Skeletal muscle cell (primary cell): ENCODE results near the gene STIM1.
A peak's percentile ranks its signal among the peaks of the same experiment; 100 is the strongest.
"Not testable (repeated sequence)": the region's sequence is repeated elsewhere in the genome, so short reads cannot be mapped to it uniquely, and the experiment has no call there.

Experiments used
- DNase-seq: peaks from one replicate; pipeline ENCODE4 v3.0.0-alpha.2; 2010; ENCODE audit warnings: low read depth
- H3K4me3 ChIP-seq: 2 replicates; pipeline ENCODE4 v1.5.1; 2011; ENCODE audit warnings: low read depth, mild to moderate bottlenecking, control low read depth, low read length, moderate library complexity

Gene STIM1

DNA sequence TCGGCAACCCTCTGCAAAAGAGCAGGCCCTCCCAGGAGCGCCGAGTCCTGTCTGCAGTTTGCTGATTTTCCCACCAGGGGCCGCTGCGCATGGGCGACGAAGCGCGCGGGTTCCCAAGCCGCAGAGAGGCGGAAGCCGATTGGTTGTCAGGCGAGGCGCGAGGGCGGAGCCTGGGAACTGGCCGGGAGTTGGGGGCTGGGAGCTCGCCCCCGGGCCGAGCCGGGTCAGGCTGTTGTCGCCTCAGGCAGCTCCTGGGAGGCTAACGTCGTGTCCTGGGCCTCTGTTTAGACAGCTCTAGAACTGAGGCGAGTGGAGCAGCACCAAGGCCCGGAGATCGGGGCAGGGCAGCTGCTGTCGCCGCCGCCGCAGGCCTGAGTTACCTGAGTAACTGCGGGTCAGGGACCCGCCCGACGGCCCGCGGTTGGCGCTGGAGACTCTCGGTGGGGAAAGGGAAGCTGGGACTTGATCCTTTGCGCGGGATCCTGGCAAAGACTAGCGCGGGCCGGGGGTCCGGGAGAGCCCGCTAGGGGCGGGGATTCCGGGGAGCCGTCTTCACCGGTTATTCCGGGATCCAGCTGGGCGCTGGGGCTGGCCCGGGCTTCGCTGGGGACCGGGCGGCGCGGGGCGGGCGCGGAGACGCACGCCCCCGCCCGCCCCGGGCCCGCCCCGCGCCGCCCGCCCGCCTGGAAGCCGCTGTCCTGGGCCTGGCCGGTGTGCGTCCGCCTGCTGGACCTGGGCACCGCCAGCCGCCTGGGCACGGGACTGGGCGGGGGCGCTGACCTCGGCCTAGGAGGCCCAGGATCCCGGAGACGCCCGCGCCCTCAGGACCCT, at the start of gene STIM1:
Gene STIM1 (plus strand): TSS at position 688 of the 831 bp plus-strand sequence. CDS start 607 bp downstream, outside the sequence.
- H3K4me3 ChIP-seq = peak within 1 kb of the TSS; percentile 85
- DNase-seq = peak; percentile 67

DNA sequence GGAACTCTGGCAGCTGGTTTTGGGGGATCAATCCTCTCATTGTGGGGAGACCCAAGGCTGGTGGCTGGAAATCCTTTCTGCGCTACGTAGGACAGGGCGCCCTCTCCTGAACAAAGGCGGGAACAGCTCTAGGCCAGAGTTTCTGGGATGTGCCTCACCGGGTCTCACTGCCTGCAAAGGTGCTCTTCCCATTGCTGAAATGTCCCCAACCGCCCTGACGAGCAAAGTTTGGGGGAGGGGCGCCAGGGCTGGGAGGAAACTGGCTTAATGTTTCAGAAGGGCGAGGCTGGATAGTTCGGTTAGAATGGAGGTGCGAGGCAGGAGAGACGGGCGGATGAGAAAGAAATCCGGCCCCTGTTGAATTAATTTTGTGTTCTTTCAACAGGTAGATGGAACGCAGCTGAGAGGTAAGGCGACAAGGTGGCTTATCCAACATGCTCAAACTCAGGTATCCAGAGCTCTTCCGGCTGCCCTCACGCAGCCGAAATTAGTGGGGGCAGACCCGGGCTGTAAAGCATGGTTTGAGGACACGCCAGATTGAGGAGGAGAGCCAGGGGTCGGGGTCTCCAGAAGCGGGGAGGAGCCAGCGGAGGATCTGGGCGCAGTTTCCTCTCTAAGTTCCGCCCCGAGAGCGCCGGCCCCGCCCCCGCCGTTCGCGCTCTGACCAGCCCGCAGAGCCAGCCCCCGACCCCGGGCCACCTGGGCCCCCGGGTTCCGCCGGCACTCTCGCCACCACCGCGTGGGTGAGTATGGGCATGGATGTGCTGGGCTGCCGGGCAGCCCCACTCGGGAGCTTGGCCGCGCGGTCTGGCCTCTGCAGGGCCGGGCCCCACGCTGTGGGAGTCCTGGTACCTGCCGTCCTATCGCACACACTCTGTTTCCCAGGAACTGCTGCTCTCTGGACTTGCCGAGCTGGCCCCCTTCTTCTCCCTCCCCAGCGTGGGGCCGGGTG, 47.3 kb upstream of the STIM1 start, which contains the start of gene PGAP2:
Gene PGAP2 (plus strand): TSS at position 652 of the 952 bp plus-strand sequence. CDS start 2,700 bp downstream, outside the sequence.
- no peak for DNase-seq
- peak within 1 kb of the TSS; percentile 78 for H3K4me3 ChIP-seq

DNA sequence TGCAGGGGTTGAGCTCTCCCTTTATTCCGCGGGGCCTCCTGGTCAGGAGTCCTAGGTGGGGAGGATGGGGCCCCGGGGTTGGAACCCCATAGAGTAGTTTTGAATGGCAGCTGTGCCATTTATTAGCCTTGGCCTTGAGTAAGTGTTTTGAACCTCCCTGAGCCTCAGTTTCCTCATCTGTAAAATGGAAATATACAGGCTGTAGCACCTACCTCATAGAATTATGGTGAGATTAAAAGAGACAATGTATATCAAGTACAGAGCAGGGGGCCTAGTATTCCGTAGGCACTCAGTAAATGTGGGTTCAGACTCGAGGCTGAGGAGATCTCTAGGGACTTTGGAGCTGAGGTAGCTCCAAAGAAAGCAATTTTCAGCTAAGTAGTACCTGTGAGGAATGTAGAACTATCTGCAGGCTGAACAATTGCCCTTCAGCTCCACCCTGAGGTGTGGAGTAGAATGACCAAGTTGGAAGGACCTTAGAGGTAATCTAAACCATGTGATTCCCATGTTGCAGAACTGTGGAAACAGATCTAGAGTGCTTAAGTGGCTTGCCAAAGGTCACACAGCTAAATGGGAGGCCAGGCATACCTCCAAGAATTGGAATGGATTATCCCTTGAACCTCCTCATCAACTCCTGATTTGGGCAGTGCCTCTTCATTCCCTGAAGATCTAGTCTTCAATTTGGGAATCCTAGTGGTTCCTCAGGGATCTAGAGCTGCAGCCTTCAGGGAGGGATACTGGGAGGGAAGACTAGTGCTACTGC, 46.4 kb upstream of the STIM1 start:
- DNase-seq = no peak
- peak overlapping the region; percentile 78 for H3K4me3 ChIP-seq

DNA sequence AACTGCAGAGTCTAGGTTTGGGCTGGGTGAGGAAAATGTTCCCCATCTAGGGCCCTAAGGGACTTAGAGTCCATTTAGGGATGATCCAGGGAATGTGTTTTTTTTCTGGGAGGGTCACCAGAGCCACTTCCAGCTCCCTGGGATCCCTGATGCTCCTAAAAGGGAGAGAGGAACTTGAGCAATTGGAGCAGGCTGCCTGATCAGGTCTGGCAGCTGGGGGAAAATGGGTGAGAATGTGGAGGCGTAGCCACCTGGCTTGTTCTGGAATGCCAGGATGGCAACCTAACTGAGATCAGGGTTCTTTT, 45.9 kb upstream of the STIM1 start:
- no peak for DNase-seq
- no peak overlapping the region for H3K4me3 ChIP-seq

DNA sequence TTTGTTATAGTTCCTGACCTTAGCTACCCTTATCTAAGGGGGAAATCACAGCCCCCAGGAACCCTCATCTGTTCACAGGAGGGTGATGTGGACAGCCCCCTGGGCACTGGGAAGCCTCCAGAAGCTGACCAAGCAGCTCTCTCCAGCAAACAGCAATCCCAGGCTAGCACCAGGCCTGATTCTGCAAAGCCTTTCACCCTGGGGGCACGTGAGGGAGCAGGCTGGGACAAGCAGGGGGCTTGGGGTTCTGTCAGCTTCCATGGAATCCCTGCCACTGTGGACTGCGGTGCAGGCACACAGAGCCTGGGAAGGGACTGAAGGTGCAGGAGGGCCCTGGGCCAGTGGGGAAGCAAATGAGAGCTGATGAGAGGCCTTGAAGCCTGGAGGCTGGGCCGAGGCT, 45.0 kb upstream of the STIM1 start:
- no peak overlapping the region for H3K4me3 ChIP-seq
- no peak for DNase-seq

DNA sequence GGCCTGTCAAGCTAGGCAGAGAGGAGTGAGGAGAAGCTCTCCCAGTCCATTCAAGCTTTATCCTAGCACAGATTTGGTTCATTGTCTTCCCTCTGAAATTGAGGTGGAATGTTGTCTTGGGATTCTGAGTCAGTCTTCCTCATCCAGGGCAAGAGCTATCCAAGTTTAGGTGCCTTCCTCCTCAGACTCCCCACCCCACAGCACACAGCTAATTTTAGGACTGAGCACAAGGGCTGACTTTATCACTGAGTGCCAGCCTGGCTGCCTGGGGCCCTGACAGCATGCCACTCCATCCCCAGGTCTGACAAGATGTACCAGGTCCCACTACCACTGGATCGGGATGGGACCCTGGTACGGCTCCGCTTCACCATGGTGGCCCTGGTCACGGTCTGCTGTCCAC, 44.5 kb upstream of the STIM1 start:
- DNase-seq = no peak
- no peak overlapping the region for H3K4me3 ChIP-seq

DNA sequence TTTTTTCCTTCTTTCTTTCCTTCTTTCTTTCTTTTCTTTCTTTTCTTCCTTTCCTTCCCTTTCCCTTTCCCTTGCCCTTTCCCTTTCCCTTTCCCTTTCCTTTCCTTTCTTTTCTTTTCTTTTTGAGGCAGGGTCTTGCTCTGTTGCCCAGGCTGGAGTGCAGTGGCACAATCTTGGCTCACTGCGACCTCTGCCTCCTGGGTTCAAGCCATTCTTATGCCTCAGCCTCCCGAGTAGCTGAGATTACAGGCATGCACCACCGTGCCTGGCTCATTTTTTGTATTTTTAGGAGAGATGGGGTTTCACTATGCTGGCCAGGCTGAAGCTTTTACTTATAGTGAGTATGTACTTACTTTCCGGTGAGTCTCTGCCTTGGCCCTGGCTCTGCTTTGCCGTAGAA, 40.6 kb upstream of the STIM1 start:
- H3K4me3 ChIP-seq, DNase-seq: not testable (repeated sequence)

DNA sequence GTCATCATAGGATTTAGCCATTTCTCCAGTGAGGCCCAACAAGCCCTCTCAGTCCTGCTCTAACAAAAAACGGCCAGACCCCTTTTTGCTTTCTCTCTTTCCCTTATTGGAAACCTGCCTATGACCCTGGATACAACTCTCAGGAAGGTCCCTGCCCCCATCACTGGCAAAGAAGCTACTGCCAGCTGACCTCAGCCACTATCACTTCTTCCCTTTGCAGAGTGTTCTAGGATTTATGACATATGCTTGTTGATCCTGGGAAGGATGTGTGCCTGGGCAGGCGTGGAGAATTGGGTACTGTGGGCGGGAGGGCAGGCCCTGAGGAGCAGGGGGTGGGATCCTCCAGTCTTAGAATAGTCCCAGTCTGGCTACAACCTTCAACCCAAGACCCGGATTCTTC, 39.6 kb upstream of the STIM1 start:
- DNase-seq = no peak

DNA sequence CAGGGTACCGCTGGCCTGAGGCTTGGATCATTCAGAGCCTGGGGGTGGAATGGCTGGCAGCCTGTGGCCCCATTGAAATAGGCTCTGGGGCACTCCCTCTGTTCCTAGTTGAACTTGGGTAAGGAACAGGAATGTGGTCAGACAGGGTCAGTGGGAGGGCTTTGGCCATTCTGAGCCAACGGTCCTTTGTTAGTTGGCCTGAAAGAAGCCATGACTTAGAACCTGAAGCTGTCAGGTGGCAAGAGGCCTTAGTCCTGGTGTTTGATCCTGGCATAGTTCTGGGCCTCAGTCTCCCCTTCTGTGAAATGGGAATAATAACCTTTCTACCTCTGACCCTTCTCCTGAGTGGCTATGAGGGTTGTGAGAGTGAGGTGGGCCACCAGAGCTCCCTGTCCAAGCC, 38.8 kb upstream of the STIM1 start:
- no peak for DNase-seq
- H3K4me3 ChIP-seq = no peak overlapping the region

More for the DNA sequence above, 39.6 kb upstream of the STIM1 start:
- no peak overlapping the region for H3K4me3 ChIP-seq

DNA sequence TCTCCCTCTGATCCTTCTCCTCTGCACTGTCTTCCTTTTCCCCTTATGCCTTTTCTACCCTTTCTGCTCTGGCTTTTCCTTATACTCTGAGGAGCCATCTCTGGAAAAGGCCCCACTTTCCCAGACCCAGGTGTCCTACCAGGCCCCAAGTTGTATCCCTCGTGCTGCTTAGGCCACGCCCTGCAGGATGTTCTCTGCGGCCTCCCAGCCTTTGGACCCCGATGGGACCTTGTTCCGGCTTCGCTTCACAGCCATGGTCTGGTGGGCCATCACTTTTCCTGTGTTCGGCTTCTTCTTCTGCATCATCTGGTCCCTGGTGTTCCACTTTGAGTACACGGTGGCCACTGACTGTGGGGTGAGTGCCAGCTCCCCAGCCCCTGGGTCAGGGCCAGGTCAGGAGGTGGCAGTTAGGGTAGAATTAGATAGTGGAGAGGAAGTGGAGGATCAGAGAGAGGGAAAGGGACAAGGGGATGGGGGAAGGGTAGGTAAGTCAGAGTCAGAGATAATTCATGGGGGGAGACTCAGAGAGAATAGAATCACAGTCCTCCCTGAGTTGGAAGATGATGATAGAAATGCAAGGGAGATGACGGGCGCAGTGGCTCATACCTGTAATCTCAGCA, 38.2 kb upstream of the STIM1 start:
- no peak overlapping the region for H3K4me3 ChIP-seq
- DNase-seq = no peak

DNA sequence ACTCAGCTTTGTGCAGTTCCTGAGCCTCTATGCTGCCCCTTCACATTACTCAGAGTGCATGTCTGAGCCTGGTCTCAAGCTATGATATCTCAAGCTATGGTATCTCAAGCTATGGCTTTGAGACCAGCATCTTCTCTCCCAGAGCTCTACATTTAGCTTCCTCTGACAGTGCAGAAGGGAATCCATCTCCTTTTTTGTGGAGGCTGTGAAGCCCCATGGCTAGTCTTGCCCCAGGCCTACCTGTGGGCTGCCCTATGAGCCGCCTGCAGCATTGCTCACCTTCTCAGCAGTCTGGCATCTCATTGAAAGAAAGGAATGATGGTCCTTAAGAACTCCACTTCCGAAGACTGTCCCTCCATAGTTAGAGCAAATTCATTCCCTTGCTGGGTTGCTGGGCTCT, 34.5 kb upstream of the STIM1 start:
- no peak overlapping the region for H3K4me3 ChIP-seq
- DNase-seq = no peak

DNA sequence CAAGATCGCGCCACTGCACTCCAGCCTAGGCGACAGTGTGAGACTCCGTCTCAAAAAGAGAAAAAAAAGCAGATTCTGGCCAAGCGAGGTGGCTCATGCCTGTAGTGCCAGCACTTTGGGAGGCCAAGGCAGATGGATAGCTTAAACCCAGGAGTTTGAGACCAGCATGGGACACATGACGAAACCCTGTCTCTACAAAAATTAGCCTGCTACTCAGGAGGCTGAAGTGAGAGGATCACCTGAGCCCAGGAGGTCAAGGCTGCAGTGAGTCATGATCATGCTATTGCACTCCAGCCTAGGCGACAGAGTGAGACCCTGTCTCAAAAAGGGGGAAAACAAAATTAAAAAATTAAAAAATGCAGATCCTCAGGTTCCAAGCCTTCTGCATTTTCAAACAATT, 33.2 kb upstream of the STIM1 start:
- no peak for DNase-seq
- no peak overlapping the region for H3K4me3 ChIP-seq

DNA sequence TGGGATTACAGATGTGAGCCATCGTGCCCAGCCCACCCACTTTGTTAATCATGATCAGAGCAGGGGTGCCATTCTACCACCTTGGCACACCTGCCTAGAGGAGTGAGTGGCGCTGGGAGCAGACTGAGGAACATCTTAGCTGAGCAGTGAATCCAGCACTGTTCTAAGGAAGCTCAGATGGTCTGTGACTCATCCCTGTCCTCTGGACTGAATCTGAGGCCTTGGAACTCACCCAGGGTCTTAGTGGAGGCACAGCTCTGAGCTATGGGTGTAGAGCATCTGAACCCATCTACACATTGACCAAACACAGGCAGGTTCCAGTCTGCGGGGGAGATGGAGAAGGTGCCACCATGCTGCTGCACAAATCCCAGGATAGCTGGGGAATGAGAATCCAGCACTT, 32.2 kb upstream of the STIM1 start:
- no peak overlapping the region for H3K4me3 ChIP-seq
- no peak for DNase-seq

DNA sequence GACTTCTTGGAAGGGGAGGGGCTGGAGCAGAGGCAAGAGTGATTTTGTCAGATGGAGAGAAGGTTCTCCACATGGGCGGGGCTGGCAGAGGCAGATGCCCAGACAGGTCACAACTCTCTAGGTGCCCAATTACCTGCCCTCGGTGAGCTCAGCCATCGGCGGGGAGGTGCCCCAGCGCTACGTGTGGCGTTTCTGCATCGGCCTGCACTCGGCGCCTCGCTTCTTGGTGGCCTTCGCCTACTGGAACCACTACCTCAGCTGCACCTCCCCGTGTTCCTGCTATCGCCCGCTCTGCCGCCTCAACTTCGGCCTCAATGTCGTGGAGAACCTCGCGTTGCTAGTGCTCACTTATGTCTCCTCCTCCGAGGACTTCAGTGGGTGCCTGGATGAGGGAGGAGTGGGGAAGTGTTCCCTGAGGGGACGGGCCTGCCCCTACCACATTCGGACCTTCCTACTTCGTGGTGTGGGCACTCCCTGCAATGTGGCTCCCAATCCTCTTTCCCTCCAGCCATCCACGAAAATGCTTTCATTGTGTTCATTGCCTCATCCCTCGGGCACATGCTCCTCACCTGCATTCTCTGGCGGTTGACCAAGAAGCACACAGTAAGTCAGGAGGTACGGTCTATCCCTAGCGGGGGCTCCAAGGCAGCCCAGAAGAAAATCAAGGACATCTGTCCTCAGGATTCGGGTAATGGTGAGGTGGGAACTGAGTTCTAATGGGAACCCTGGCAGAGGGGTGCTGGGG, 31.5 kb upstream of the STIM1 start:
- H3K4me3 ChIP-seq = no peak overlapping the region
- no peak for DNase-seq

DNA sequence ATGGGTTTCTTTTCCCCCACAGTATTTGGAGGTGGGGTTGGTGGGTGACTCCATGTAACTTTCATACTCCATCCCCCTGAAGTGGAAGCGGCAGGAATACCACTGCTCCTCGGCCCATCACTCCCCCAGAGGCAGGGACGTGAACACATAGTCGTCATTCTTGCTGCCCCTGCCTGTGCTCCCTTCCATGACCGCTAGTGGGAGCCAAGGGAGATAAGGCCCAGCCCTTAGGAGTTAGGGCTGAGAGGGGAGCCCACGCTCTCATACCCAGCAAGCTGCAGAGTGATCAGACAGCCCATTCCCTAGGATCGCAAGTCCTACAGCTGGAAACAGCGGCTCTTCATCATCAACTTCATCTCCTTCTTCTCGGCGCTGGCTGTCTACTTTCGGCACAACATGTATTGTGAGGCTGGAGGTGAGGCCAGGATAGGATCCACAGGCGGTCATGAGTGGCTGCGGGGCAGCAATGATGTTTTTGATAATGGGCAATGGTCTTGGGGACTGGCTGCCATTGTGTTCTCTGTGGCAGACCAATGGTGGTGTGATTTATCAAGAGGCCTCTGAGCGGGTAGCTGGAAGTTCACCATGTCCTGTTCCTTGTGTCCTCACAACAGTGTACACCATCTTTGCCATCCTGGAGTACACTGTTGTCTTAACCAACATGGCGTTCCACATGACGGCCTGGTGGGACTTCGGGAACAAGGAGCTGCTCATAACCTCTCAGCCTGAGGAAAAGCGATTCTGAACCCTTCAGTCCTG, 30.6 kb upstream of the STIM1 start:
- DNase-seq = no peak
- H3K4me3 ChIP-seq = no peak overlapping the region

DNA sequence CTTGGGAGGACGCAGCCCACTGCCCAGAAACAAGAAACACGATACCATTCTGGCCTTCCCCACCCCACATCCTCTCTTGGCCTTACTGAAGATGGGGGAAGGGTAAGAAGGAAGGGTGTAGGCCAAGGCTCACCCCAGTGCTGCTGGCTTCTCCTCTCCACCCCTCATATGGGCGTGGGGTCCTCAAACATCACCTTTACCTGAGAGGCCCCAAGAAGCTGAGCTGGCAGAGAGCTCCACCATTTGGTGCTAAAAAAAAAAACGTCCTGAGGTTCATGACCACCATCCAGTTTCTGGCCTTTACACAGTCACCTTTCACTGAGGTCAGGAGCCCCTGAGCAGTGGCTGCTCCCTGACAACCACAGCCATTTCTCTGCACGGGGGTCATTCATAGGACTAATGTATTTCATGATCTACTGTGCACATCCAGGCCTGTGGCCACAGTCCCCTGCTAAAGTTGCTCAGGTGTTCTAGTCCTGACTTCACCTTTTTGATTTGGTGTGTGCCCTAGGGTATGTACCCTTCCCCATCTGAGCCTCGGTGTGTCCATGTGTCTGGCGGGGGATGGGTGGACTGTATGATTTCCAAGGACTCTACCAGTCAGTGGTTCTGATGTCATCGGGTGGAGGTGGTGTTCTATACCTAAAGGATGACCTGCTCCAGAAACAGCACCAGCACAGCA, 29.9 kb upstream of the STIM1 start:
- no peak for DNase-seq
- no peak overlapping the region for H3K4me3 ChIP-seq

DNA sequence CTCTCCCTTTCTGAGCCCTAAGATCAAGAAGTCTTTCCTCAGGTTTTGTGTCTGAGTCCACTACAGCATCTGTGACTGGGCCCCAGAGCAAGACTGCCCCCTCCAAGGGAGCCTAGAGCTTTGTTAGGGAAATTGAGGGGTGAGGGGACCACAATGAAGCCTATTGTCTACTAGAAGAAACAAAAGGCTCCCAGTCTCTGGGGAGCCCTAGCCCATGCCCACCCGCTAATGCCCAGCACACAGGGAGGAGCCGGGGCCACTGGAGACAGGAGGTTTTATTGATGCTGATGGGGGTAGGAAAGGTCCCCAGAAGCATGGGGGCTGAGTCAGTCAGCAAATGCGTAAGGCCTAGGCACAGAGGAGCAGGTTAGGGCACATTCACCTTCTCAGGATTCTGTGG, 28.7 kb upstream of the STIM1 start:
- H3K4me3 ChIP-seq = no peak overlapping the region
- no peak for DNase-seq
